ENCODE results near the gene GNA12. TPM values are rescaled to one million over a fixed set of nuclear protein-coding genes. Genes with fewer than 3 reads are reported as not detected.

GNA12 gene
- total RNA-seq, 1 donor from 2014 or later = 67.2 TPM

DNA sequence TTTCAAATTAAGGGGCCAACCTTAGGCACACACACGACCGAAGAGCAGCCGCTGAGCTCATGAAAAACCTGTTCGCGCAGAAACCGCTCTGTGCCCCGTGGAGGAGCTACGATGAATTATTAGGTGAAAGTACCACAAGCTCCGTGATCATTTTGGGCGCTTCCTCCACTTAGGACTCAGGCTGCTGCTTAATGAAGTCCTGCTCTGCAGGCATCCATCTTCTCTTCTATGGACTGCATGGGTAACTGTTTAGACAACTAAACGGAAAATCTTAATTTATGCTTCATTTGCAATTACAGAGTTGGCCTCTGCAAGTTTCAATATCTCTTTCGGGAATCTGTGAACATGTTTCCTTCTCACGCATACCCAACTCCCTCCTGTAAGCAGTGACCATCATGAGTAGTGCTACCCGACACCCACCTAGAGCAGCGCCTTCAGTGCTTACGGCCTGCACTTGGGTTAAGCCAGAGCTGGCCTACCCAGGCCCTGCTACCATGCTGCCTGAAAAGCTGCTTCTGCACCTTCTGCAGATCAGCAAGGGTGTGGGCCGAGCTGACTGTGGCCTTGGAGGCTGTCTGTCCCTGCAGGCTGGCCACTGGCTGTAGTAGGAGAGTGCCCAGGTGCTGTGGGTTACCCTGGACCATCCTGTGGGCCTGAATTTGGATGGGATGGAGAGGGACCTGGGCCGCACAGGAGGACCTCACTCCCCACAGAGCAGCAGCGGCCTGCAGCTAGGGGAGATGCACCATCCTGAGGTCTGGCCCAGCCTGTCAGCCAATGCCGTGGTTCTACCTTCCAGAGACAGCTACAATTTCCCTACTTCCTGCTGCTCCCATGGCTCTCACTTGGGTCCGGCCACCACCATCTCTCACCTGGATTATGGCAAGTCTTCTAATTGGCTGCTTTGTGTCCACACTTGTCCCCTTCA lies 36.0 kb downstream of the GNA12 start:
- peaks cover 54% of the 10 kb centered on the region for H4K20me1 ChIP-seq (ENCODE audit: insufficient read depth, low read length)
- Mint-ChIP-seq H3K9me3 (ENCODE audit: unreplicated experiment) (no peaks in the 10 kb centered on the region), H3K27ac (ENCODE audit: unreplicated experiment) (no peak overlapping the region)

DNA sequence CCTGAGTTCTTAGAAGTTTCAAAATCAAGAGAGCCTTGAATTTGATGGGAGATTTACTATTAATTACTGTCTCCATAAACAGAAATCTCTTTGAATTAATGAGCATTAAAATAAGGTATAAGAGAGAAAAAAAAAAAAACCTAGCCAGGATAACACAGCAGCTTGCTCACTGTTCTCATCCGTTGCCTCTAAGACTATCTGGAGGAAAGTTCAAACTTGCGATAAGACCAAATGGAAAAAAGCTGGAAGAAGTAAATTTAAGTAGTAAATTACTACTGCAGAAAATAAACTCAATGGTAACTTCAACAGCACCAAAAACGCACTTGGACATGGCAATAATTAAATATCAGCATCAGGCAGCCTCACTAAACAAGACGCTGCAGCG lies 36.7 kb downstream of the GNA12 start:
- peaks cover 30% of the 10 kb centered on the region for H3K4me1 Mint-ChIP-seq (ENCODE audit: low read depth, unreplicated experiment)
- Histone ChIP-seq H3K4me2 (ENCODE audit: low read length) (no peak overlapping the region), H3K27ac (ENCODE audit: low read depth, low read length) (no peak overlapping the region), H3K4me3 (ENCODE audit: insufficient read depth, low read depth, low read length) (no peak overlapping the region), H4K20me1 (ENCODE audit: insufficient read depth, low read length) (peaks cover 54% of the 10 kb centered on the region), H3K9ac (ENCODE audit: low read length) (no peak overlapping the region), H3K4me1 (ENCODE audit: insufficient read depth, low read length) (peaks cover 27% of the 10 kb centered on the region), H3K79me2 (ENCODE audit: insufficient read depth, low read length) (peaks cover 90% of the 10 kb centered on the region), H3K9me3 (ENCODE audit: insufficient read depth, low read depth, low read length) (no peaks in the 10 kb centered on the region), H3K36me3 (ENCODE audit: insufficient read depth, low read length) (no peaks in the 10 kb centered on the region), H3K27me3 (ENCODE audit: insufficient read depth, low read length) (no peaks in the 10 kb centered on the region), H2AFZ (ENCODE audit: low read depth, low read length) (no peak overlapping the region)
- no peaks in the 10 kb centered on the region for H3K9me3 Mint-ChIP-seq (ENCODE audit: unreplicated experiment)
- no peak overlapping the region for H3K27ac Mint-ChIP-seq (ENCODE audit: unreplicated experiment)
- H3K27me3 Mint-ChIP-seq (ENCODE audit: low read depth, unreplicated experiment) = no peaks in the 10 kb centered on the region
- peaks cover 8% of the 10 kb centered on the region for H3K36me3 Mint-ChIP-seq (ENCODE audit: low read depth, unreplicated experiment)
- FAIRE-seq = no peak
- H3K4me3 Mint-ChIP-seq (ENCODE audit: unreplicated experiment) = no peak overlapping the region
- no peak for DNase-seq (ENCODE audit: low read depth)
- TF ChIP-seq, protein P1, sequence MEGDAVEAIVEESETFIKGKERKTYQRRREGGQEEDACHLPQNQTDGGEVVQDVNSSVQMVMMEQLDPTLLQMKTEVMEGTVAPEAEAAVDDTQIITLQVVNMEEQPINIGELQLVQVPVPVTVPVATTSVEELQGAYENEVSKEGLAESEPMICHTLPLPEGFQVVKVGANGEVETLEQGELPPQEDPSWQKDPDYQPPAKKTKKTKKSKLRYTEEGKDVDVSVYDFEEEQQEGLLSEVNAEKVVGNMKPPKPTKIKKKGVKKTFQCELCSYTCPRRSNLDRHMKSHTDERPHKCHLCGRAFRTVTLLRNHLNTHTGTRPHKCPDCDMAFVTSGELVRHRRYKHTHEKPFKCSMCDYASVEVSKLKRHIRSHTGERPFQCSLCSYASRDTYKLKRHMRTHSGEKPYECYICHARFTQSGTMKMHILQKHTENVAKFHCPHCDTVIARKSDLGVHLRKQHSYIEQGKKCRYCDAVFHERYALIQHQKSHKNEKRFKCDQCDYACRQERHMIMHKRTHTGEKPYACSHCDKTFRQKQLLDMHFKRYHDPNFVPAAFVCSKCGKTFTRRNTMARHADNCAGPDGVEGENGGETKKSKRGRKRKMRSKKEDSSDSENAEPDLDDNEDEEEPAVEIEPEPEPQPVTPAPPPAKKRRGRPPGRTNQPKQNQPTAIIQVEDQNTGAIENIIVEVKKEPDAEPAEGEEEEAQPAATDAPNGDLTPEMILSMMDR (IDR thresholded peaks at IDR 0.05; ENCODE audit: insufficient read depth, low read depth, low read length) = no peak
- TF ChIP-seq EZH2 (IDR thresholded peaks at IDR 0.05; ENCODE audit: insufficient read depth, low read length) = no peak

More for the DNA sequence above, 36.0 kb downstream of the GNA12 start:
- no peak overlapping the region for H2AFZ ChIP-seq (ENCODE audit: low read depth, low read length)
- H3K27ac ChIP-seq (ENCODE audit: low read depth, low read length) = no peak overlapping the region
- H3K9ac ChIP-seq (ENCODE audit: low read length) = no peak overlapping the region
- H3K4me3 Mint-ChIP-seq (ENCODE audit: unreplicated experiment) = no peak overlapping the region
- no peaks in the 10 kb centered on the region for H3K27me3 ChIP-seq (ENCODE audit: insufficient read depth, low read length)
- FAIRE-seq (no peak), DNase-seq (ENCODE audit: low read depth) (no peak)
- H3K36me3 ChIP-seq (ENCODE audit: insufficient read depth, low read length) = no peaks in the 10 kb centered on the region
- TF ChIP-seq, protein P1 (IDR thresholded peaks at IDR 0.05; ENCODE audit: insufficient read depth, low read depth, low read length) = no peak
- TF ChIP-seq EZH2 (IDR thresholded peaks at IDR 0.05; ENCODE audit: insufficient read depth, low read length) = no peak
- H3K4me1 Mint-ChIP-seq (ENCODE audit: low read depth, unreplicated experiment) = peaks cover 23% of the 10 kb centered on the region
- peaks cover 8% of the 10 kb centered on the region for H3K36me3 Mint-ChIP-seq (ENCODE audit: low read depth, unreplicated experiment)
- no peaks in the 10 kb centered on the region for H3K9me3 ChIP-seq (ENCODE audit: insufficient read depth, low read depth, low read length)
- peaks cover 92% of the 10 kb centered on the region for H3K79me2 ChIP-seq (ENCODE audit: insufficient read depth, low read length)
- no peak overlapping the region for H3K4me2 ChIP-seq (ENCODE audit: low read length)
- H3K27me3 Mint-ChIP-seq (ENCODE audit: low read depth, unreplicated experiment) = no peaks in the 10 kb centered on the region
- peaks cover 20% of the 10 kb centered on the region for H3K4me1 ChIP-seq (ENCODE audit: insufficient read depth, low read length)
- H3K4me3 ChIP-seq (ENCODE audit: insufficient read depth, low read depth, low read length) = no peak overlapping the region

DNA sequence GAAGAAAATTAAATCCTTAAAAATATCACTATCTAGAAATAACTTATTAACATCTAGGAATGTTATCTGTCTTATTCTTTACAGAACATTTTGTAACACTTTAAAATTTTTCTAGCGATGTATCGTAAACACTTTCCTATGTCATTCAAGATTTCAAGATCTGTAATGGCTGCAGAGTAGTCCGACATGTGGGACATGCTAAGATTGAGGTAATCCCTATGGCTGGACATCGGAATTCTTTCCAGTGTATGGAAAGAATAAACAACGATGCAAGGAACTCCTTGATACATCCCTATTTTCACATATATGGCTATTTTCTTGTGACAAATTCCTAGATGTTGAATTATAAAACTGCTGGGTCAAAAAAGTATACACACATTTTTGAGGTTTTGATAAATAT lies 37.5 kb downstream of the GNA12 start:
- Mint-ChIP-seq H3K36me3 (ENCODE audit: low read depth, unreplicated experiment) (peaks cover 6% of the 10 kb centered on the region), H3K9me3 (ENCODE audit: unreplicated experiment) (no peaks in the 10 kb centered on the region), H3K4me3 (ENCODE audit: unreplicated experiment) (no peak overlapping the region), H3K27ac (ENCODE audit: unreplicated experiment) (no peak overlapping the region), H3K27me3 (ENCODE audit: low read depth, unreplicated experiment) (no peaks in the 10 kb centered on the region), H3K4me1 (ENCODE audit: low read depth, unreplicated experiment) (peaks cover 36% of the 10 kb centered on the region)
- no peak overlapping the region for H2AFZ ChIP-seq (ENCODE audit: low read depth, low read length)
- no peaks in the 10 kb centered on the region for H3K36me3 ChIP-seq (ENCODE audit: insufficient read depth, low read length)
- peaks cover 28% of the 10 kb centered on the region for H3K4me1 ChIP-seq (ENCODE audit: insufficient read depth, low read length)
- no peaks in the 10 kb centered on the region for H3K9me3 ChIP-seq (ENCODE audit: insufficient read depth, low read depth, low read length)
- TF ChIP-seq EZH2 (IDR thresholded peaks at IDR 0.05; ENCODE audit: insufficient read depth, low read length) = no peak
- TF ChIP-seq, protein P1 (IDR thresholded peaks at IDR 0.05; ENCODE audit: insufficient read depth, low read depth, low read length) = no peak
- no peaks in the 10 kb centered on the region for H3K27me3 ChIP-seq (ENCODE audit: insufficient read depth, low read length)
- no peak overlapping the region for H3K27ac ChIP-seq (ENCODE audit: low read depth, low read length)
- no peak overlapping the region for H3K4me2 ChIP-seq (ENCODE audit: low read length)
- peaks cover 49% of the 10 kb centered on the region for H4K20me1 ChIP-seq (ENCODE audit: insufficient read depth, low read length)
- no peak overlapping the region for H3K9ac ChIP-seq (ENCODE audit: low read length)
- no peak overlapping the region for H3K4me3 ChIP-seq (ENCODE audit: insufficient read depth, low read depth, low read length)
- DNase-seq (ENCODE audit: low read depth) (no peak), FAIRE-seq (no peak)
- H3K79me2 ChIP-seq (ENCODE audit: insufficient read depth, low read length) = peaks cover 91% of the 10 kb centered on the region
